ENCODE results near the gene KLF15.
A peak's percentile ranks its signal among the peaks of the same experiment; 100 is the strongest.

Gene KLF15

GRCh38 chr3:126320517-126321293 is 36.5 kb downstream of the KLF15 start:
- no peak for DNase-seq (ENCODE audit: low spot score)

- no peak for DNase-seq (ENCODE audit: low spot score)
These were observed 37.4 kb downstream of the KLF15 start for GRCh38 chr3:126319701-126320295.

- no peak for DNase-seq (ENCODE audit: low spot score)
These were observed 39.9 kb downstream of the KLF15 start for GRCh38 chr3:126317029-126317996.

GRCh38 chr3:126316501-126316939 is 40.7 kb downstream of the KLF15 start:
- no peak for DNase-seq (ENCODE audit: low spot score)

- DNase-seq (ENCODE audit: low spot score): peak; percentile 35
These were observed 41.2 kb downstream of the KLF15 start for GRCh38 chr3:126316031-126316461.

GRCh38 chr3:126314790-126315658 is 42.2 kb downstream of the KLF15 start:
- no peak for DNase-seq (ENCODE audit: low spot score)

- DNase-seq (ENCODE audit: low spot score): no peak
These were observed 42.9 kb downstream of the KLF15 start for GRCh38 chr3:126314305-126314789.

- no peak for DNase-seq (ENCODE audit: low spot score)
These were observed 43.5 kb downstream of the KLF15 start for GRCh38 chr3:126313580-126314304.

- no peak for DNase-seq (ENCODE audit: low spot score)
These were observed 44.0 kb downstream of the KLF15 start for GRCh38 chr3:126313166-126313565.

- DNase-seq (ENCODE audit: low spot score): no peak
These were observed 44.9 kb downstream of the KLF15 start for GRCh38 chr3:126312341-126312740.

GRCh38 chr3:126311338-126311978 is 45.8 kb downstream of the KLF15 start:
- no peak for DNase-seq (ENCODE audit: low spot score)

- DNase-seq (ENCODE audit: low spot score): no peak
These were observed 46.4 kb downstream of the KLF15 start for GRCh38 chr3:126310816-126311215.

- no peak for DNase-seq (ENCODE audit: low spot score)
These were observed 47.1 kb downstream of the KLF15 start for GRCh38 chr3:126309861-126310655.

GRCh38 chr3:126309165-126309564 is 48.0 kb downstream of the KLF15 start:
- no peak for DNase-seq (ENCODE audit: low spot score)

- DNase-seq (ENCODE audit: low spot score): no peak
These were observed 48.6 kb downstream of the KLF15 start for GRCh38 chr3:126308394-126309125.

- no peak for DNase-seq (ENCODE audit: low spot score)
These were observed 49.4 kb downstream of the KLF15 start for GRCh38 chr3:126307591-126308393.

- DNase-seq (ENCODE audit: low spot score): no peak
These were observed 50.2 kb downstream of the KLF15 start for GRCh38 chr3:126306888-126307482.
